Measurements from ENCODE around the gene CECR2.

CECR2 gene

GRCh38 chr22:17347724-17348123 lies 21.5 kb upstream of the CECR2 start:
- H3K27ac ChIP-seq (replicated peaks), result no peak overlapping the region
- no peak for DNase-seq (ENCODE audit: low read depth in 1 of 2, low spot score in 1 of 2)
- no peak overlapping the region for H3K4me3 ChIP-seq (replicated peaks; ENCODE audit: insufficient read depth, low read length)
- H3K27me3 ChIP-seq (ENCODE audit: insufficient read depth, poor library complexity, severe bottlenecking), result peaks cover 3% of the 10 kb centered on the region
- TF ChIP-seq SPI1 (IDR thresholded peaks at IDR 0.05; ENCODE audit: borderline replicate concordance, low read depth), result no peak
- TF ChIP-seq, protein P1, sequence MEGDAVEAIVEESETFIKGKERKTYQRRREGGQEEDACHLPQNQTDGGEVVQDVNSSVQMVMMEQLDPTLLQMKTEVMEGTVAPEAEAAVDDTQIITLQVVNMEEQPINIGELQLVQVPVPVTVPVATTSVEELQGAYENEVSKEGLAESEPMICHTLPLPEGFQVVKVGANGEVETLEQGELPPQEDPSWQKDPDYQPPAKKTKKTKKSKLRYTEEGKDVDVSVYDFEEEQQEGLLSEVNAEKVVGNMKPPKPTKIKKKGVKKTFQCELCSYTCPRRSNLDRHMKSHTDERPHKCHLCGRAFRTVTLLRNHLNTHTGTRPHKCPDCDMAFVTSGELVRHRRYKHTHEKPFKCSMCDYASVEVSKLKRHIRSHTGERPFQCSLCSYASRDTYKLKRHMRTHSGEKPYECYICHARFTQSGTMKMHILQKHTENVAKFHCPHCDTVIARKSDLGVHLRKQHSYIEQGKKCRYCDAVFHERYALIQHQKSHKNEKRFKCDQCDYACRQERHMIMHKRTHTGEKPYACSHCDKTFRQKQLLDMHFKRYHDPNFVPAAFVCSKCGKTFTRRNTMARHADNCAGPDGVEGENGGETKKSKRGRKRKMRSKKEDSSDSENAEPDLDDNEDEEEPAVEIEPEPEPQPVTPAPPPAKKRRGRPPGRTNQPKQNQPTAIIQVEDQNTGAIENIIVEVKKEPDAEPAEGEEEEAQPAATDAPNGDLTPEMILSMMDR (IDR thresholded peaks at IDR 0.05; ENCODE audit: insufficient read depth, low read length), result no peak
- TF ChIP-seq POLR2AphosphoS5 (IDR thresholded peaks at IDR 0.05; ENCODE audit: low read depth), result no peak
- no peak for TF ChIP-seq GABPA (IDR thresholded peaks at IDR 0.05; ENCODE audit: low read depth)

DNA sequence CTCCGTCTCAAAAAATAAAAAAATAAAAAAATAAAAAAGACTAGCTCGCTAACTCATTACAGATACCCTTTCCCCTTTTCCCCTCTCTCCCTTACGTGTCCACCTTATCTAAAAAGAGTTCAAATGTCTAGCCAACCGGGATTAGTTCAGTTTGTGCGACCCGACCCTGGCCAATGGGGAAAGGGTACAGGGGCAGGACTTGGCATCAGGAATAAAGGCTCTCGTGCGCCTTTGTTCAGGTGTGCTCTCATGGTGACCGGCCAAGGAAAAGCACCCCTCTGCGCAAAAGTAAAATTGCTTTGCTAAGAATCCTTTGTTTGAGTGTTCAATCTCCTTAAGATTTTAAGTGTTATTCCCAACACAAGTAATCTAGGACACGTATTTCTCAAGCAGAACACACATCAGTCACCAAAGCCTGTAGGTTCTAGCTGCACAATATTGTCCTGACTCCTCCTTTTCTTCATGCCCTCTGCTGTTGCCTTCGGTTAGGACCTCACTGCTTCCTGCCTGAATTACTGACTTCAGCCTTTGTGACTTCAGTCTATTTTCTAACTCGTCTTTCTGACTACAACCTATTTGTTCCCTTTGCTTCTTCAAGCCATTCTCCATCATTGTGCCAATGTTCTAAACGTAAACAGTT lies 20.7 kb upstream of the CECR2 start:
- DNase-seq (ENCODE audit: low read depth in 1 of 2, low spot score in 1 of 2), result no peak
- no peak overlapping the region for H3K27ac ChIP-seq (replicated peaks)
- TF ChIP-seq SPI1 (IDR thresholded peaks at IDR 0.05; ENCODE audit: borderline replicate concordance, low read depth) (no peak), GABPA (IDR thresholded peaks at IDR 0.05; ENCODE audit: low read depth) (no peak), POLR2AphosphoS5 (IDR thresholded peaks at IDR 0.05; ENCODE audit: low read depth) (no peak)
- TF ChIP-seq, protein P1 (IDR thresholded peaks at IDR 0.05; ENCODE audit: insufficient read depth, low read length), result no peak
- TF ChIP-seq, protein P2, sequence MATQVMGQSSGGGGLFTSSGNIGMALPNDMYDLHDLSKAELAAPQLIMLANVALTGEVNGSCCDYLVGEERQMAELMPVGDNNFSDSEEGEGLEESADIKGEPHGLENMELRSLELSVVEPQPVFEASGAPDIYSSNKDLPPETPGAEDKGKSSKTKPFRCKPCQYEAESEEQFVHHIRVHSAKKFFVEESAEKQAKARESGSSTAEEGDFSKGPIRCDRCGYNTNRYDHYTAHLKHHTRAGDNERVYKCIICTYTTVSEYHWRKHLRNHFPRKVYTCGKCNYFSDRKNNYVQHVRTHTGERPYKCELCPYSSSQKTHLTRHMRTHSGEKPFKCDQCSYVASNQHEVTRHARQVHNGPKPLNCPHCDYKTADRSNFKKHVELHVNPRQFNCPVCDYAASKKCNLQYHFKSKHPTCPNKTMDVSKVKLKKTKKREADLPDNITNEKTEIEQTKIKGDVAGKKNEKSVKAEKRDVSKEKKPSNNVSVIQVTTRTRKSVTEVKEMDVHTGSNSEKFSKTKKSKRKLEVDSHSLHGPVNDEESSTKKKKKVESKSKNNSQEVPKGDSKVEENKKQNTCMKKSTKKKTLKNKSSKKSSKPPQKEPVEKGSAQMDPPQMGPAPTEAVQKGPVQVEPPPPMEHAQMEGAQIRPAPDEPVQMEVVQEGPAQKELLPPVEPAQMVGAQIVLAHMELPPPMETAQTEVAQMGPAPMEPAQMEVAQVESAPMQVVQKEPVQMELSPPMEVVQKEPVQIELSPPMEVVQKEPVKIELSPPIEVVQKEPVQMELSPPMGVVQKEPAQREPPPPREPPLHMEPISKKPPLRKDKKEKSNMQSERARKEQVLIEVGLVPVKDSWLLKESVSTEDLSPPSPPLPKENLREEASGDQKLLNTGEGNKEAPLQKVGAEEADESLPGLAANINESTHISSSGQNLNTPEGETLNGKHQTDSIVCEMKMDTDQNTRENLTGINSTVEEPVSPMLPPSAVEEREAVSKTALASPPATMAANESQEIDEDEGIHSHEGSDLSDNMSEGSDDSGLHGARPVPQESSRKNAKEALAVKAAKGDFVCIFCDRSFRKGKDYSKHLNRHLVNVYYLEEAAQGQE (IDR thresholded peaks at IDR 0.05; ENCODE audit: insufficient replicate concordance, low read depth), result no peak

DNA sequence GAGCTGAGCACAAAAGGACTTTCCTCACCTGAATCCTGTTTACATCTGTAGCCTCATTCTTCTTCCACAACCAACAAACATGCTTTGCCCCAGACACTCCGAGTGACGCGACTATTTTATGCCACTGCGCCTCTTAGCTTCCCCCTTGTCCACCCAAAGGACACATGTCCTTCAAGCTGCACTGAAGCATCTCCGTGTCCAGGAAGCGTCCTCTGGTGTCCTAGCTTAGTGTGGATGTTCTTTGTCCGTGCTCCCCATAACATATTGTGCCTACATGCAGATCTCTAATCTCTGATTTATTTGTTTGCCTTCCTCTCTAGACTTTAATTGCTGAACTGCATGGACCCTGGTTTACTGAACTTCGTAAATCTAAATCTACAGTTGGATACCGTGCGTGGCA lies 20.1 kb upstream of the CECR2 start:
- H3K27ac ChIP-seq (replicated peaks), result no peak overlapping the region
- no peak overlapping the region for H3K4me3 ChIP-seq (replicated peaks; ENCODE audit: insufficient read depth, low read length)
- TF ChIP-seq, protein P2 (IDR thresholded peaks at IDR 0.05; ENCODE audit: insufficient replicate concordance, low read depth), result no peak
- no peak for TF ChIP-seq GABPA (IDR thresholded peaks at IDR 0.05; ENCODE audit: low read depth)
- TF ChIP-seq POLR2AphosphoS5 (IDR thresholded peaks at IDR 0.05; ENCODE audit: low read depth), result no peak
- no peak for TF ChIP-seq SPI1 (IDR thresholded peaks at IDR 0.05; ENCODE audit: borderline replicate concordance, low read depth)
- TF ChIP-seq, protein P1 (IDR thresholded peaks at IDR 0.05; ENCODE audit: insufficient read depth, low read length), result no peak
- peaks cover 3% of the 10 kb centered on the region for H3K27me3 ChIP-seq (ENCODE audit: insufficient read depth, poor library complexity, severe bottlenecking)
- no peak for DNase-seq (ENCODE audit: low read depth in 1 of 2, low spot score in 1 of 2)

More for the DNA sequence above, 20.7 kb upstream of the CECR2 start:
- Histone ChIP-seq H3K4me3 (replicated peaks; ENCODE audit: insufficient read depth, low read length) (no peak overlapping the region), H3K27me3 (ENCODE audit: insufficient read depth, poor library complexity, severe bottlenecking) (peaks cover 3% of the 10 kb centered on the region)

DNA sequence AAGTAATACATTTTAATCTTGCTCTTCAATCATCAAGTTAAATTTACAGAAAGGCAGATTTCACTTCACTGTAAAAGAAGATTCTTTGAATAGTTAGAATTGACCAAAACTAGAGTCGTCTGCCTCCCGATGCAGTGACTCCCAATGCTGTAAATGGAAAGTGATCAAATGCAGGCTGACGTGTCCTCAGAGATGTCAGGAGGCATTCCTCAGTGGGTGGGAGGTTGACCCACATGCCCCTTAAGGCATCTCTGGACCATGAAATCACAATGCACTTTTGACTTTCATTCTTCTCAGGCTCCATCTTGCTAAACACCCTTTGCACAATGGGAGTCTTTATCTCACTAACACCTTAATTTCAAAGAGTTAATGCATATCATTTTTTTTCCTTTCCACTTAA lies 19.0 kb upstream of the CECR2 start:
- TF ChIP-seq POLR2AphosphoS5 (IDR thresholded peaks at IDR 0.05; ENCODE audit: low read depth), result no peak
- TF ChIP-seq GABPA (IDR thresholded peaks at IDR 0.05; ENCODE audit: low read depth), result no peak
- TF ChIP-seq, protein P1 (IDR thresholded peaks at IDR 0.05; ENCODE audit: insufficient read depth, low read length), result no peak
- TF ChIP-seq, protein P2 (IDR thresholded peaks at IDR 0.05; ENCODE audit: insufficient replicate concordance, low read depth), result no peak
- TF ChIP-seq SPI1 (IDR thresholded peaks at IDR 0.05; ENCODE audit: borderline replicate concordance, low read depth), result no peak
- Histone ChIP-seq H3K4me3 (replicated peaks; ENCODE audit: insufficient read depth, low read length) (no peak overlapping the region), H3K27ac (replicated peaks) (no peak overlapping the region), H3K27me3 (ENCODE audit: insufficient read depth, poor library complexity, severe bottlenecking) (peaks cover 3% of the 10 kb centered on the region)
- no peak for DNase-seq (ENCODE audit: low read depth in 1 of 2, low spot score in 1 of 2)
